GM19467 (cell line): ENCODE measurements around the gene BRD4.

Experiments
- ATAC-seq: cut with Tn5 transposase; IDR thresholded peaks from one replicate; pipeline ENCODE4 v1.9.1; 2021; ENCODE audit warnings: mild to moderate bottlenecking, moderate library complexity; ENCODE audit not compliant: unreplicated experiment

The BRD4 gene

GRCh38 chr19:15291548-15292021 lies 40.8 kb downstream of the BRD4 start:
- ATAC-seq, result no peak

- no peak for ATAC-seq
Measured at GRCh38 chr19:15291089-15291488, 41.2 kb downstream of the BRD4 start.

GRCh38 chr19:15290166-15290565 lies 42.2 kb downstream of the BRD4 start:
- no peak for ATAC-seq

GRCh38 chr19:15289673-15290072 lies 42.7 kb downstream of the BRD4 start:
- ATAC-seq, result no peak

- ATAC-seq, result no peak
Measured at GRCh38 chr19:15288146-15288963, 44.0 kb downstream of the BRD4 start.

- no peak for ATAC-seq
Measured at GRCh38 chr19:15287496-15287895, 44.8 kb downstream of the BRD4 start.

- ATAC-seq, result no peak
Measured at GRCh38 chr19:15286688-15287365, 45.5 kb downstream of the BRD4 start.

GRCh38 chr19:15285896-15286591 lies 46.3 kb downstream of the BRD4 start:
- no peak for ATAC-seq

- no peak for ATAC-seq
Measured at GRCh38 chr19:15284896-15285295, 47.4 kb downstream of the BRD4 start.

GRCh38 chr19:15284091-15284490 lies 48.2 kb downstream of the BRD4 start:
- no peak for ATAC-seq

GRCh38 chr19:15283141-15283883 lies 49.0 kb downstream of the BRD4 start:
- no peak for ATAC-seq

- no peak for ATAC-seq
Measured at GRCh38 chr19:15282311-15282705, 50.0 kb downstream of the BRD4 start.

- ATAC-seq, result no peak
Measured at GRCh38 chr19:15280915-15281683, 51.2 kb downstream of the BRD4 start.

GRCh38 chr19:15280048-15280725 lies 52.2 kb downstream of the BRD4 start:
- ATAC-seq, result no peak

- ATAC-seq, result no peak
Measured at GRCh38 chr19:15279326-15279904, 52.9 kb downstream of the BRD4 start.

- no peak for ATAC-seq
Measured at GRCh38 chr19:15276620-15277215, 55.6 kb downstream of the BRD4 start.

- ATAC-seq, result no peak
Measured at GRCh38 chr19:15274477-15274876, 57.9 kb downstream of the BRD4 start.

- no peak for ATAC-seq
Measured at GRCh38 chr19:15269806-15270205, 62.5 kb downstream of the BRD4 start.

GRCh38 chr19:15268928-15269253 lies 63.4 kb downstream of the BRD4 start:
- ATAC-seq, result no peak
